Mononuclear cell (primary cell): Measurements from ENCODE around the gene TMEM72. TPM values are rescaled to one million over a fixed set of nuclear protein-coding genes. Genes with fewer than 3 reads are reported as not detected.
"Not testable (repeated sequence)": the region's sequence is repeated elsewhere in the genome, so short reads cannot be mapped to it uniquely, and the experiment has no call there.

ENCODE experiments used
- H3K27me3 ChIP-seq: 2 replicates; pipeline ENCODE4 v1.6.0; 2011; ENCODE audit warnings: low read length, control low read depth; ENCODE audit not compliant: insufficient read depth
- H3K4me1 ChIP-seq: 2 replicates; pipeline ENCODE4 v1.5.1; 2011; ENCODE audit warnings: mild to moderate bottlenecking, low read length, control low read depth; ENCODE audit not compliant: insufficient read depth
- H3K4me3 ChIP-seq: 2 replicates; pipeline ENCODE4 v1.5.1; 2011; ENCODE audit warnings: mild to moderate bottlenecking, low read length, moderate library complexity
- H3K9me3 ChIP-seq: 2 replicates; pipeline ENCODE4 v1.5.1; 2011; ENCODE audit warnings: low read depth, mild to moderate bottlenecking, control low read depth, low read length
- total RNA-seq: library from RNA; depleted of rRNA; stranded (reverse); fragments of >200 nt; gene quantifications from one replicate; pipeline ENCODE4 v1.2.3, GENCODE V29; 2012

TMEM72 gene
- total RNA-seq: not detected

DNA sequence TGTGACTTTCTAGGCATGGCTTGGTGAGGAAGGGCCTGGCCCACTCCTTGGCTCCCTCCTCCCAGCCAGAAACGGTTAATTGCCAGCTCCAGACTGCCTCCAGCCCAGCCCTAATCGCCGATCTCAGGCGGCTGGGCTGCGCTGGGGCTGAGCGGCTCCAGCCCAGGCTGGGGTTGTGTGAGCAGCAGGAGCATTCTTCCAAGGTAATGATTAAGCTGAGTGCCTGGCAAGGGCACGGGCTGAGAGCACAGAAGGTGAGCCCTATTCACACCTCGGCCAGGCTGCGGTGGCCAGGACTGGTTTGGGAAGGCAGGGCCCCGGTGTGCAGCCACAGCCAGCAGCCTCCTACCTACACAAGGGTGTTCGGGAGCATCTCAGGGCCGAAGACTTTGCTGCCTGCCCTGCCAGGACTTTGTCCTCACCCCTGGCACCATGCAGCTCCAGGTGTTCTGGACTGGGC, at the start of gene TMEM72:
Gene TMEM72, plus strand, starts transcription at position 257 of the 460 bp plus-strand sequence. Its CDS starts 176 bp downstream, at position 433.
- H3K4me1 ChIP-seq: peaks cover 43% of the 10 kb centered on the region
- H3K27me3 ChIP-seq: no peaks in the 10 kb centered on the region
- no peaks in the 10 kb centered on the region for H3K9me3 ChIP-seq
- no peak within 1 kb of the TSS for H3K4me3 ChIP-seq

DNA sequence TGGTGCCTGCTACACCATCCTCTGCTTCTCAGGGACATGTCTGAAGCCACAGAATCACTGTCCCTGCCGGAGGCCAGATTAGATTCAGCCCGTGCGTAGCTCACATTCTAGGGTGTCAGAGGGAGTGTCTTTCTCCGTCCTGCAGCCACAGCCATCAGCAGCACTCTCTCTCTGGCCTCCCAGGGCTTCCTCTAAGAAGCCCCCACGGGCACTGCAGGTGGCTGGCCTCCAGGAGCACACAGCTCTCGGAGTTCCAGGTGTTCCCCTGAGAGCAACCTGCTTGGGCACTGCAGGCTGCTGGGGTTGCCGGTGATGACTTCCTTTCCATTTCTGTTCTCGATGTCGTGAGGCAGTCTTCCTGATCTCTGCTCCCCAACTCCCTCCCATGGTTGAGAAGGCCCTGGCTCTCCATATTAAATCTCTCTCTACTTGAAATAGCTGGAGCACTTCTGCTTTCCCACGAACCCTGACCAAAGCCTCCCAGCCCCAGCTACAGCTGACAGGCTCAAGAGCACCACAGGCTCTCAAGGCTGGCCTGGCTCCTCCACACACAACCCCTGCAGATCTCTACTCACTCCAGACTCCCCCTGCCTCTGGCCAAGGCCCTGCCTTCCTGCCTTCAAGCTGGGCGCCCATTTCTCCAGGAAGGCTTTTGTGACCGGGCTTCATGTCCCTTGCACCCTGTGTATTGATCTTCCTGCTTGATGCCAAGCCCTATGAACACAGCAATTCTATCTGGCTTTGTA, 49.0 kb upstream of the TMEM72 start:
- H3K27me3 ChIP-seq: peaks cover 21% of the 10 kb centered on the region

DNA sequence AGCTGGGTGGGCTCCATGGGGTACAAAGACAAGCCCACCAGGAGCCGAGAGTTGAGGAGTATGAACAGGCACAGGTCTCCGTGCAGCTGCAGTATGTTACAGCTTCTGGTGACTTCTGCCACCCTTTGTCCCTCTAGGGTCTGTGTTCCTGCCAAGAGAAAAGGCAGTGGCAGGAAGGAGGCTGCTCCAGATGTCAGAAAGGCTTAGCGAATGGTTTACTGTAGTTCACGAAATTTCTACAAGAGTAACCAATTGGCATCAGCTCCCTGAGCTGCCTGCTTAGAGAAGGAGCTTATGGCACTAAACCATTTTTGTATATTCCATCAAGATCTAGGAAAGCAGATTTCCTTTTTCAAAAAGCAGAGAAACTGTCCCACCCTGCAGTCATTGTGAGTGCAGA, 48.2 kb upstream of the TMEM72 start:
- Histone ChIP-seq H3K4me3 (no peak overlapping the region), H3K4me1 (no peaks in the 10 kb centered on the region), H3K27me3 (peaks cover 21% of the 10 kb centered on the region), H3K9me3 (no peaks in the 10 kb centered on the region)

More for the DNA sequence above, 49.0 kb upstream of the TMEM72 start:
- H3K9me3 ChIP-seq: no peaks in the 10 kb centered on the region
- no peak overlapping the region for H3K4me3 ChIP-seq
- no peaks in the 10 kb centered on the region for H3K4me1 ChIP-seq

DNA sequence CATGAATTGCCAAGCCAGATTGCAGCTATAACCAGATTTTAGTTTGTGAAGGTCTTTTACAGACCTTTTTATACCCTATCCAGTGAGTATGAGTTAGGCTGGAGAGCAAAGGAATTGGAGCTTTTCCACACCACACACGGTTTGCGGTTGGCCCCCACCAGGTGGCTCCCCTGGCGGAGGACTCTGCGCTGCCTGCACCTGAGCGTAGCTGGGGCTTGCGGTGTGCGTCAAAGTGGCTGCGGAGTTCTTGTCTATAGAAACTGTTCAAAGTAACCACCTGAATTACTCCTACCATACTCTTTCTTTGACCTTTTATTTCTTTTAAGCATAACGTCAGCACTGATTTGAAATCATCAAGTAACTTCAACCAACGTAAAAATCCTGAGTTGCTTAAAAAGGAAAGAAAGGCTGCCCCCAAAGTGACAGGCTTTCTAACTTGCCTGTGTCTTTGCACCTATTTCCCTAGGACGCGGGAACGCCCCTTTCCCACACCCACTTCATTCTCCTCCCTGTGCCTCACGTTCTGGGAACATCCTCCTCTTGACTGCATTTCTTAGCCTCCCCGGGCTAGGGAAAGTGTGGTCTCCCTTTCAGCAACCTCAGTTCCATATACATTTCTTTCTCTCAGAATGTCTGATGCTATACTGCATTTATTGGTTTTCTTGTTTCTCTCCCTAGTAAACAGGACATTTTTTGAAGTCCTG, 47.6 kb upstream of the TMEM72 start:
- Histone ChIP-seq H3K27me3 (peaks cover 23% of the 10 kb centered on the region), H3K4me3 (no peak overlapping the region)

DNA sequence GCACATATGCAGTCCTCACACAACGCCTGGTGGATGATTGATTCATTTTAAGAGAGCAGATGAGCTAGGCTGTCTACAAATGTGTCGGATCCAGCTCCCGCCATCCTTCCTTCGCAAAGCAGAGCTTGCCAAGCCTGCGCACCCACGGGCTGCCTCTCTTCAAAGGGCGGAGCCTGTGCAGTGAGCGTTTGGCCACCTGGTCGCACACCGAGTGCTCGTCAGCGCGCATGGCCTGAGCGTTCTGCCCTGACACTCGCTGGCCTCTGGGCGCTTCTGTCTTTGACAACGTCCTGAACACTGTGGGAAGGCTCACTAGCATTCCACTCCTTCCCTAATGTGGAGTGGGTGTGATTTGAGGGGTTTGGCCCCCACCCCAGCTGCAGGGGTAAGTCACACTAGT, 47.1 kb upstream of the TMEM72 start:
- H3K4me3 ChIP-seq: no peak overlapping the region
- H3K27me3 ChIP-seq: peaks cover 25% of the 10 kb centered on the region
- no peaks in the 10 kb centered on the region for H3K9me3 ChIP-seq
- no peaks in the 10 kb centered on the region for H3K4me1 ChIP-seq

More for the DNA sequence above, 47.6 kb upstream of the TMEM72 start:
- H3K4me1 ChIP-seq: no peaks in the 10 kb centered on the region
- no peaks in the 10 kb centered on the region for H3K9me3 ChIP-seq

DNA sequence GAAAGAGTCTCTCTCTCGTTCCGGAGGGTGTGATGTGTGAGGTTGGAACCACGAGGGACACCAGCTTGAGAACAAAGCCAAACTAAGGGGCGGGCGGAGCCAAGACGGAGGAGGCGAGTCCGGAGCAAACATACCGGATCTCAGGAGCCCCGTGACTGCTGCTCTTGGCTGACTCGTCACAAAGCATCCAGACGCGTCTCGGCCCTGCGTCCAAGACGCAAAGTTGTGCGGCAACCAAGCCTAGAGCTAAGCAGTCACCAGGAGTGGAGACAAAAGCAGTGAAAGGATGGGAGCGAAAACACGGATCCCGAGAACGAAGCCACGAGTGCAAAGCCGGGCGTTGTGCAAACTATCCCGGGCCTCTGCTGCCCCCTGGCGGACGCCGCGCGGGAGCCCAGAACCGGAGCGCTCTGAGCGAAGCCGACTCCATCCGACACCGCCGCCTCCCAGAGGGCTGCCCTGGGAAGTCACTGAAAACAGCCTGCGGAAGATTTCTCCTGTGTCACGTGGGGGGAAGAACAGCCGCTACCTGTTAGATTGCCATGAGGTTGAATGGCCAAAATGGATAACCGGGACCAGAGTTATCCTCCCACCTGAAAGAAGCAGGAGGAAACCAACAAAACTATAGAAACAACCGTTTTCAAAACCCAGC, 46.4 kb upstream of the TMEM72 start:
- H3K4me1 ChIP-seq: no peaks in the 10 kb centered on the region
- H3K9me3 ChIP-seq: no peaks in the 10 kb centered on the region
- H3K27me3 ChIP-seq: peaks cover 25% of the 10 kb centered on the region
- H3K4me3 ChIP-seq: peak overlapping the region; percentile 21

DNA sequence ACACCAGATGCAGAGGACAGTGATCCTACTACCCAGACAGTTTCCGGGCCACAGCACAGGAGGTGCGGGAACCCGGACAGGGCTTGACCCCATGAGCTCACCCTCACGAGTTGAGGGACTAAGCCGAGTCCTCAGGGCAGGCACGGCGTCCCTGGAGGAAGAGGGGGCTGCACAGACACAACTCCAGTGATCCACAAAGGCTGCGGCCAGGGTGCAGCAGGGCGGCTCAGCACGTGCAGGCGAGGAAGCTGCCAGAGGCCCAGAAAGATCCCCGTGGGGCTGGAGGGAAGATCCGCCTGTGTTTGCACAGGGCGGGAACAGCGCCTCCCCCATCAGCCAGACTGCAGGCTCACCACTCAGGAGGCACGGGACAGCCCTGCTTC, 45.9 kb upstream of the TMEM72 start:
- Histone ChIP-seq H3K4me1 (no peaks in the 10 kb centered on the region), H3K27me3 (peaks cover 29% of the 10 kb centered on the region), H3K4me3 (no peak overlapping the region), H3K9me3 (no peaks in the 10 kb centered on the region)

DNA sequence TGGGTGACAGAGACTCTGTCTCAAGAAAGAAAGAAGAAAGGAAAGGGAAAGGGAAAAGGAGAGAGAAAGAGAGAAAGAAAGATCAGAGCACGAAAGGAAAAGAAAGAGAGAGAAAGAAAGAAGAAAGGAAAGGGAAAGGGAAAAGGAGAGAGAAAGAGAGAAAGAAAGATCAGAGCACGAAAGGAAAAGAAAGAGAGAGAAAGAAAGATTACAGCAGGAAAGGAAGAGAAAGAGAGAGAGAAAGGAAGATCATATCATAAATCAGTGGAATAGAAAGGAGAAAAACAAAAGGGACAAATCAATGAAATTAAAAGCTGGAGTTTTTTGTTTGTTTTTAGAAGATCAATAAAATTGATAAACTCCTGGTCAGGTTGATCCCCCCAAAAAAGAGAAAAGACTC, 44.8 kb upstream of the TMEM72 start:
- H3K4me3 ChIP-seq, H3K9me3 ChIP-seq, H3K4me1 ChIP-seq: not testable (repeated sequence)
- peaks cover 31% of the 10 kb centered on the region for H3K27me3 ChIP-seq

DNA sequence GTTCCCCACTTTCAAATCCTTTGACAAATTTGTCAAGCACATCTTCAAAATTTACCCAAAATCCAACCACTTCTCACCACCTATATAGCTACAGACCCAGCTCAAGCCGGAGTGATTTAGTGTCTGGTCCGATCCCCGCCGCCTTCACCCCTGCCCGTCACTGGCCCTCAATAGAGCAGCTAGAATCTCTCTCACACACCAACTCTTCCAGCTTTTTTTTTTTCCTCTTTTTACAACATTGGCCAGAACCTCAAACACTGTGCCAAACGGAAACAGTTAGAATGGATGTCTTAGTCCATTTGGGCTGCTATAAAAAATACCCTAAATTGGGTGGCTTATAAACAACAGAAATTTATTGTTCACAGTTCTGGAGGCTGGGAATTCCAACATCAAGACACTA, 41.1 kb upstream of the TMEM72 start:
- H3K9me3 ChIP-seq: no peaks in the 10 kb centered on the region
- H3K4me1 ChIP-seq: no peaks in the 10 kb centered on the region
- peaks cover 18% of the 10 kb centered on the region for H3K27me3 ChIP-seq
- no peak overlapping the region for H3K4me3 ChIP-seq

DNA sequence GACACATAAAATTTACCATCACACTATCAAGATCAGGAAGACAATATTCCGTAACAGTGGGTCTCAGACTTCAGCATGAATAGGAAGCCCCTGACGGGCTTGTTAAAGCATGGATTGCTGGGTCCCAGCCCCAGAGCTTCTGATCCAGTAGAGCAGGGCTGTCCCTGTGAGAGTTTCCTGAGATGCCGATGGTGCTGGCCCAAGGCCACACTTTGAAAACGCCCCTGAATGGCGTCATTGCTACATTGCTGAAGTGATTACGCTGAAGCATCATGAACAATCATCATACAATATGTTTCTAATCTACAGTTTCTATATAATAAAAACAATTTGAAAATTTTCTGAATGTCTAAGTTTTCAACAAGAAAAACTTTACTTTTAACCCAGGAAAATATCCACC, 38.0 kb upstream of the TMEM72 start:
- Histone ChIP-seq H3K27me3 (peaks cover 11% of the 10 kb centered on the region), H3K4me3 (no peak overlapping the region), H3K9me3 (no peaks in the 10 kb centered on the region), H3K4me1 (no peaks in the 10 kb centered on the region)

DNA sequence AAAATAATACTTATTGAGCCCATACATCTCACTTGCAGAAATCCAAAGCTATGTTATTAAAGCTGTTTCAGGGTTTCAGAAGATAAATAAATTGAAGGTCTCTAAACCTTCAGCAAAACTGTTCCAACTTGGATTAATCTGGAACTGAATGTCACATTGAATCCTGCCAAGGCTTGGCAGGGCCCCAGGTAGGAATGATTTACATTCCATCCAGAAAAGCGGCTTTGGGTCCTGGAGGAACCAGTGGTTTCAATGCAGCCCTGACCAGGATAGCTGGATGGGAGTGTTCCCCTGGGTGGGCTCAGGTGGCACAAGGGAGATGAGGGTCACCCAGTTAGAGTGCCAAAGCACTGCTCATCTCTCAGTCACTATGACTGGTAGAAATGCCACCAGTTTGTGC, 37.0 kb upstream of the TMEM72 start:
- H3K9me3 ChIP-seq: no peaks in the 10 kb centered on the region
- no peak overlapping the region for H3K4me3 ChIP-seq
- H3K4me1 ChIP-seq: peaks cover 8% of the 10 kb centered on the region
- peaks cover 6% of the 10 kb centered on the region for H3K27me3 ChIP-seq

DNA sequence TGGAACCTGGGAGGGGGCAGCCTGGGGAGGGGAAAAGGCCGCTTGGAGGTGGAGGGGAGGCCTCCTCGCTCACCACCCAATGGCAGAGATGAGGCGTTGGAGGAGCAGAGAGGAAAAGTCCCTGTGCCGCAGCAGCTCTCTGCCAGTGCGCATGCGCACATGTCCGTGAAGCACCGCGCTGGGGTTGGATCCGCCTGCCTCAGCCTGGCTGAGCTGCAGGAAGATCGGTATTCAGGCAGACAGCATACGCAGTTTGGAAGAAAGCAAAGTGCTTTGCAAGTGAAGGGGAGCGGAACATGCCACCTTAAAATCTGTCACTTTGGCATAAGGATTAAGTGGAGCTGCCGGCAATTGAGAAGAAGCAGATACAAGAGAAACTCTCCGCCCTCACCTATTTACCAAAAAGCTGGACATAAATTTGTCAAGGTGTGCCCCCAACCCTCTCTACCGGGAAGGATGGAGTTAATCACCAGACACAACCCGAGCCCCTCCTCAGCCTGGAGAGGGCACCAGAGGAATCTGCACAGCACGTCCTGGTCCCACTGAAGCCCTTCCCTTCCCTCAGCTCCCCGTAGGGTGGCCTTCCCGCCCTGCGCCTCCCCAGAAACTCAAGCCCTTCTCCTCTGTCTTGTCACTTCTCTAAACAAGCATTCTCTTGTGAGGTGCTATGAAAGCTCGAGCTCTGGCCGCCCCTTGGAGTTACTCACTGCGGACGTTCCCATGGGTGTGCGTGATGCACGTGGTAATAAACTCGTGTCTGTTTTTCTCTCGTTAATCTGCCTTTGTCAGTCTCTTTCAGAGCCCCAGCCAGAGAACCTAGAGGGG, 32.2 kb upstream of the TMEM72 start:
- no peaks in the 10 kb centered on the region for H3K9me3 ChIP-seq
- peaks cover 8% of the 10 kb centered on the region for H3K4me1 ChIP-seq
- no peaks in the 10 kb centered on the region for H3K27me3 ChIP-seq
- H3K4me3 ChIP-seq: peak overlapping the region; percentile 18

DNA sequence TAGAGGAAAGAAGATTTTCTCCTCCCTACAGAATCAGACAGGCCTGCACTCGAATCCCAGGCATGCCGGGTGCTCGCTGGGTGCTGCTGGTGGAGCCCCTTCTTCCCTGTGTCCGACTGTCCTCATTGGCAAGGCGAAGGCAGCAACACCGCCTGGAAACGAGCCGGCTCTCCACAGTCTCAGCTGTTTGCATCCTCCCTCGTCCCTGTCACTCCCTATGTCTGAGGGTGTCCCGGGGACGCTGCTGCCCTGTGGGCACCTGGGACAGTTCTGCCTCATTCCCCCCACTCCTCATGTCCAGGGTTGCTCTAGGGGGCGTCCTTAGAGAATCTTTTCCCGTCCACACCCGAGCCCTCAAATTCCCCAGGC, 31.6 kb upstream of the TMEM72 start:
- H3K4me3 ChIP-seq: no peak overlapping the region
- peaks cover 8% of the 10 kb centered on the region for H3K4me1 ChIP-seq
- no peaks in the 10 kb centered on the region for H3K27me3 ChIP-seq
- no peaks in the 10 kb centered on the region for H3K9me3 ChIP-seq

DNA sequence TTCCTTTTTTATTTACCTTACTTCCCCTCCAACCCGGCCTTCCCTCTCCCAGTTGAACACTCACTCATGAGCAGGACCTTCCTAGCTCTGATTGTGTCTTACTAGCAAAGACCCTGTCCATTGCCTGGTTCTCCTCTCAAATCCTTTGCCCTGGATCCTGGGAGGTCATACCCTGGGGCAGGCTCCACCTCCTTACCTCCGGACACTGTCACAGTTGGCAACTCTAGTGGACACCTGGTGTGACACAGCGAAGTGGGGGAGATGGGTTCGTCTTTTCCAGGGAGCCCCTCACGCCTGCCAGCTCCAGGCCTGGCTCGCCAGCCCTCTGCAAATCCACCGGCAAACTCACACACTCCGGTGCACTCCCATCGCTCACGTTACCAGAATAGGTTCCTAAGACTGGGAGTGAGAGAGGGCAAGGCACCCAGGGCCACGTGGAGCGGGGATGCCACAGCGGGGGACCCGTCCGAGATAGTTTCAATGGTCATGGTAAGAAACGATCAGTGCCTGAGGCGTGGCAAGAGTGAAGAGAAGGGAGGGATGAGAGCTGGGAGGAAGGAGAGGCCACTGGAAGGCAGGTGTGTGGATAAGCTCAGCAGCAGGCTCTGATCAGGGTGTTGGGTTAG, 30.9 kb upstream of the TMEM72 start:
- Histone ChIP-seq H3K27me3 (no peaks in the 10 kb centered on the region), H3K4me3 (no peak overlapping the region), H3K4me1 (peaks cover 8% of the 10 kb centered on the region), H3K9me3 (no peaks in the 10 kb centered on the region)
